B cell (primary cell): ENCODE measurements around the gene PTGDR2. TPM values are rescaled to one million over a fixed set of nuclear protein-coding genes. Genes with fewer than 3 reads are reported as not detected.

Experiments
- ATAC-seq: fragments of 200-7000 bp; cut with Tn5 transposase; one replicate; pipeline ENCODE4 v1.10.0; 2021; ENCODE audit warnings: low read depth, mild to moderate bottlenecking, moderate number of reproducible peaks, moderate library complexity
- CTCF ChIA-PET: fragments of 350-600 bp; sonication (Branson Sonifier 250); formaldehyde crosslinking; loops from one replicate; lab custom pipeline; 2021; ENCODE audit warnings: antibody characterized with exemption, inconsistent platforms; lab: Charles Lee
- POLR2A ChIA-PET: fragments of 350-600 bp; sonication (Branson Sonifier 250); formaldehyde crosslinking; loops from one replicate; lab custom pipeline; 2021; ENCODE audit warnings: antibody characterized with exemption; lab: Charles Lee
- DNase-seq: peaks from one replicate; pipeline ENCODE4 v3.0.0; 2013
- H2AFZ ChIP-seq: 2 replicates; pipeline ENCODE4 v1.6.1; 2012; ENCODE audit warnings: mild to moderate bottlenecking, low read depth, low read length; ENCODE audit not compliant: insufficient read depth, poor library complexity, severe bottlenecking
- H3K27ac ChIP-seq, 2 donors: 1 replicate in 1 of 2; 2 replicates in 1 of 2; pipeline ENCODE4 v1.5.1; 2012 to 2013; ENCODE audit warnings: low read length in 2 of 2, mild to moderate bottlenecking in 2 of 2, moderate library complexity in 1 of 2
- H3K27me3 ChIP-seq, 4 experiments: fragments of 200-600 bp in 1 of 4; sonication (generic) in 1 of 4; replicated peaks in 1 of 4; 1 replicate in 2 of 4; 2 replicates in 2 of 4; pipeline versions ENCODE4 v1.6.1 to v1.7.0; 2013 to 2016; ENCODE audit warnings: low read length in 3 of 4, mild to moderate bottlenecking in 2 of 4, mixed read lengths in 1 of 4, moderate library complexity in 1 of 4; ENCODE audit not compliant: insufficient read depth in 4 of 4, control insufficient read depth in 3 of 4; ENCODE audit errors: control extremely low read depth in 1 of 4
- H3K36me3 ChIP-seq, 2 experiments: replicated peaks in 1 of 2; 1 replicate in 1 of 2; 2 replicates in 1 of 2; pipeline versions ENCODE4 v1.6.1 to v1.7.1; 2013; ENCODE audit warnings: low read length in 1 of 2; ENCODE audit not compliant: insufficient read depth in 2 of 2, control insufficient read depth in 1 of 2; ENCODE audit errors: control extremely low read depth in 1 of 2, extremely low read depth in 1 of 2
- H3K4me1 ChIP-seq, 2 donors: fragments of 200-600 bp in 1 of 2; sonication (generic) in 1 of 2; 1 replicate in 1 of 2; 2 replicates in 1 of 2; pipeline versions ENCODE4 v1.5.1 to v1.6.1; 2013 to 2017; ENCODE audit warnings: low read length in 2 of 2; ENCODE audit not compliant: control insufficient read depth in 2 of 2, insufficient read depth in 2 of 2
- H3K4me2 ChIP-seq: replicated peaks from 2 replicates; pipeline ENCODE3; 2012; ENCODE audit warnings: mild to moderate bottlenecking, low read depth, low read length; ENCODE audit not compliant: poor library complexity, severe bottlenecking
- H3K4me3 ChIP-seq, 5 experiments: fragments of 200-600 bp in 1 of 5; sonication (generic) in 1 of 5; 1 replicate in 3 of 5; 2 replicates in 2 of 5; pipeline versions ENCODE4 v1.5.1 to v1.7.0; 2011 to 2016; ENCODE audit warnings: low read length in 4 of 5, mild to moderate bottlenecking in 4 of 5, low read depth in 2 of 5, control low read depth in 1 of 5, moderate library complexity in 1 of 5; ENCODE audit not compliant: insufficient read depth in 1 of 5; ENCODE audit errors: control extremely low read depth in 1 of 5, extremely low read depth in 1 of 5
- H3K79me2 ChIP-seq: fragments of 200-600 bp; sonication (generic); one replicate; pipeline ENCODE4 v1.6.0; 2016; ENCODE audit warnings: low read length; ENCODE audit not compliant: control insufficient read depth, insufficient read depth
- H3K9ac ChIP-seq: fragments of 200-600 bp; sonication (generic); 2 replicates; pipeline ENCODE4 v1.6.1; 2017; ENCODE audit warnings: mild to moderate bottlenecking, low read length, moderate library complexity
- H3K9me3 ChIP-seq, 3 donors: one replicate each; pipeline versions ENCODE4 v1.6.1 to v1.7.1; 2013; ENCODE audit warnings: low read length in 2 of 3; ENCODE audit not compliant: control insufficient read depth in 2 of 3, insufficient read depth in 1 of 3; ENCODE audit errors: control extremely low read depth in 1 of 3
- H4K20me1 ChIP-seq: 2 replicates; pipeline ENCODE4 v1.6.0; 2012; ENCODE audit warnings: mild to moderate bottlenecking, low read length; ENCODE audit not compliant: insufficient read depth, control insufficient read depth, poor library complexity, severe bottlenecking
- H3K27ac Mint-ChIP-seq: one replicate; pipeline ENCODE4 v1.8.0; 2021; ENCODE audit warnings: mixed read lengths
- H3K27me3 Mint-ChIP-seq: one replicate; pipeline ENCODE4 v1.8.0; 2021; ENCODE audit warnings: mixed read lengths
- H3K4me1 Mint-ChIP-seq: one replicate; pipeline ENCODE4 v1.8.0; 2021; ENCODE audit warnings: mixed read lengths
- H3K4me3 Mint-ChIP-seq: one replicate; pipeline ENCODE4 v1.8.0; 2021; ENCODE audit warnings: mixed read lengths
- H3K9me3 Mint-ChIP-seq: one replicate; pipeline ENCODE4 v1.8.0; 2022; ENCODE audit warnings: mixed read lengths; ENCODE audit not compliant: insufficient read depth
- CTCF ChIP-seq: fragments of 200-600 bp; IDR thresholded peaks from one replicate; pipeline ENCODE4 v1.8.0; 2022; ENCODE audit warnings: antibody characterized with exemption, mild to moderate bottlenecking
- EZH2 ChIP-seq: IDR thresholded peaks from 2 replicates; pipeline ENCODE4 v1.6.1; 2012; ENCODE audit warnings: borderline replicate concordance, low read depth, mild to moderate bottlenecking, moderate library complexity, low read length; ENCODE audit not compliant: insufficient read depth, poor library complexity, severe bottlenecking
- WGBS: methylation state at CpG from one replicate; pipeline ENCODE4 v1.1.5; 2013; ENCODE audit warnings: missing lambda C conversion rate; ENCODE audit not compliant: insufficient coverage; 5-methylcytosine and 5-hydroxymethylcytosine counted together
- intact Hi-C: fragments of 100-400 bp; cut with micrococcal nuclease; formaldehyde crosslinking; loops from one replicate; pipeline ENCODE4 v1.10.0; 2022
- polyA plus RNA-seq: library from polyadenylated mRNA; depleted of rRNA; stranded (reverse); fragments of >200 nt; gene quantifications from 2 replicates; pipeline ENCODE4 v1.2.3, GENCODE V29; 2012
- total RNA-seq, 2 donors: library from RNA; stranded (reverse); fragments of 120-200 nt in 1 of 2; gene quantifications; 1 replicate in 1 of 2; 2 replicates in 1 of 2; pipeline versions ENCODE4 v1.2.3 to v1.2.4, GENCODE V29; 2013 to 2022

The PTGDR2 gene
- total and polyA plus RNA-seq, 2 donors (not counting 1 experiment from before 2014, with no cell fraction given): 0.03 TPM; not detected in 1

DNA sequence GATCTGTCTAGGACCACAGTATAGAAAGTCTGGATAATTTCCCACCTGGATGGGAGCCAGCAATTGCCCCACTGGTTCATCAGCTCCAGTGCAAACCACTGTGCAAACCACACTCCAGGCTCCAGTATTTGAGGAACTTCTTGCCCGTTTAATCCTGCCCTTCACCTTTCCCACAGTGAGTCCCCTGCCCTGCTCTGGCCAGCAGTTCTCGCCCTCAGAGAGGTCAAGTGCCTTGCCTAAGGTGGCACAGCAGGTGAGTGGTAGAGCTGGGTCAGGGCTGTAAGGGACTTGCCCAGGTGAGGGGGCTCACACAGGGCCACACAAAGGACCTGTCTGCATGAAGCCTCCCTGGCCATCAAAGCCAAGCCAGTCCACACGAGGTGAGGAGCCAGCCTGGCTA, 46.5 kb downstream of the PTGDR2 start:
- H3K4me2 ChIP-seq: no peak overlapping the region
- H3K4me3 ChIP-seq: no peak overlapping the region
- no peaks in the 10 kb centered on the region for H3K4me1 ChIP-seq
- no peak overlapping the region for H3K9ac ChIP-seq
- CTCF ChIA-PET: no interaction called here
- no peaks in the 10 kb centered on the region for H3K27me3 ChIP-seq
- Mint-ChIP-seq H3K4me1 (no peaks in the 10 kb centered on the region), H3K27ac (no peak overlapping the region), H3K4me3 (no peak overlapping the region), H3K9me3 (no peaks in the 10 kb centered on the region), H3K27me3 (peaks cover 39% of the 10 kb centered on the region)
- WGBS: 59% methylated on average over 2 of the region's 3 CpGs
- POLR2A ChIA-PET: no interaction called here
- ATAC-seq (no peak), DNase-seq (no peak)
- no peak for TF ChIP-seq CTCF
- no peak for TF ChIP-seq EZH2
- H3K27ac ChIP-seq: no peak overlapping the region
- H4K20me1 ChIP-seq: no peaks in the 10 kb centered on the region
- H2AFZ ChIP-seq: no peak overlapping the region
- H3K9me3 ChIP-seq: no peaks in the 10 kb centered on the region
- no peaks in the 10 kb centered on the region for H3K79me2 ChIP-seq
- intact Hi-C loops: no loop called here
- no peaks in the 10 kb centered on the region for H3K36me3 ChIP-seq

DNA sequence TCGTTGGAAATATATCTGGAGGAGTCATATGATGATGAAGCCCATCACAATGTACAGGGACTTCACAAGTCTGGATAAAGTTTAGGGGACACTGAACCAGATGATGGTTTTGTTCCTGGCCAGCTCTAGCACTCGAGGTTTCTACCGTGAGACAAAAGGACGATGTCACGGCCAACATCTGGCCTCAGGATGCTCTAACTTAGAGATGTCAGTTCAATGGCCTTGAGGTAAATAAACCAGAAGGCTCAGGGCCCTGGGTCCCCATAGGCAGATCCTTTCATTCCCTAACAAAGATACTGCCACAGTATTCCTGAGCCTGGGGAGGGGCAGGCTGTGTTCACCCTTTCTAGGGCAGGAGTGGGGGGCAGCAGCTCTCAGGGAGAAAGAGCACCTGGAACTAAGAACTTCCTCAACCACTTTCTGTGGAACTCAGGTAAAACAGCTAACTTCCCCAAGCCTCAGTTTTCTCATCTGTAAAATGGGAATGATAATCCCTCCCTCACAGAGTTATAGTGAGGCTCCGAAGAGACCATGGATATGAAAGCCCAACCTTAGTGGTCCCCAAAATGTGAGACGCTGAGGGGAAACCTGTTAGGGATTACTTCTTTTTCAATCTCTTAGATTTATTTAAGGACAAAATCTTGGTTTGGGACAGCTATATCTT, 52.3 kb downstream of the PTGDR2 start:
- 97% methylated on average over 4 of the region's 7 CpGs for WGBS
- Histone ChIP-seq H3K27me3 (peaks cover 0 to 2% (median 0%) of the 10 kb centered on the region in 4 experiments), H3K4me3 (no peak overlapping the region), H3K9ac (no peak overlapping the region), H2AFZ (no peak overlapping the region), H3K27ac (no peak overlapping the region), H3K4me1 (no peaks in the 10 kb centered on the region), H3K36me3 (no peaks in the 10 kb centered on the region), H4K20me1 (no peaks in the 10 kb centered on the region), H3K4me2 (no peak overlapping the region), H3K79me2 (no peaks in the 10 kb centered on the region), H3K9me3 (no peaks in the 10 kb centered on the region)
- TF ChIP-seq EZH2 (no peak), CTCF (no peak)
- no peaks in the 10 kb centered on the region for H3K9me3 Mint-ChIP-seq
- intact Hi-C loops: no loop called here
- ChIA-PET CTCF (no interaction called here), POLR2A (no interaction called here)
- ATAC-seq: no peak
- H3K27ac Mint-ChIP-seq: no peak overlapping the region
- no peaks in the 10 kb centered on the region for H3K4me1 Mint-ChIP-seq
- no peak overlapping the region for H3K4me3 Mint-ChIP-seq
- peaks cover 34% of the 10 kb centered on the region for H3K27me3 Mint-ChIP-seq
- no peak for DNase-seq
